ENCODE results near the gene STAG1.
A peak's percentile ranks its signal among the peaks of the same experiment; 100 is the strongest.

STAG1 gene

DNA sequence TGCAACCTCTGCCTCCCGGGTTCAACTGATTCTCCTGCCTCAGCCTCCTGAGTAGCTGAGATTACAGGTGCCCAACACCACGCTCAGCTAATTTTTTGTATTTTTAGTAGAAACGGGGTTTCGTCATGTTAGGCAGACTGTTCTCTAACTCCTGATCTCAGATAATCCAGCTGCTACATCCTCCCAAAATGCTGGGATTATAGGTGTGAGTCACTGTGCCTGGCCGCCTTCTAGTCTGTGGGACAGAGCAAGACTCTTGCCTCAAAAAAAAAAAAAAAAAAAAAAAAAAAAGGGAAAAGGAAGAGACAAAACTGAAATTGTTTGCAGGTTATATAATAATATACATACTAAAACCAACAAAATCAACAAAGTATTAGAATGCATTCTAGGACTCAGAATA is 286.9 kb downstream of the STAG1 start:
- no peak overlapping the region for H3K4me3 ChIP-seq (ENCODE audit: low read depth, low read length)
- no peak for DNase-seq (ENCODE audit: low read depth)

DNA sequence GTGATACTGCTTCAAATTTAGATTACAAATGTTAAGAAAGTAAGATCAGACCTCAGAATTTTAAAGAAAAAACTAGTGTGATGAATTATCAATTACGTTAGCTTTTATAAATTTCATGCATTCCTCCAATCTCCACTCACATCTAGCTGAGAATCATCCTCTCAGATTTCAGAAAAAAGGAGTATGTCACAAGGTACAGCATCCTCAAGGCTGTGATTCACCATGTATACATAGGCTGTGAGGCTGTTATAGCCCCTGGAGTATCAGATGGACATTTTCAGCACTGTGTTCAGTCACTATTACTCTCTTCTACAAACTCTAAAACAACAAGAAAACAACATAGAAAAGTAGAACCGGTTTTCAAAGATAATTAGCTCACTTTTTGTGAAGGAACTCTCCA is 287.7 kb downstream of the STAG1 start:
- peak; percentile 26 for DNase-seq (ENCODE audit: low read depth)
- H3K4me3 ChIP-seq (ENCODE audit: low read depth, low read length): no peak overlapping the region

DNA sequence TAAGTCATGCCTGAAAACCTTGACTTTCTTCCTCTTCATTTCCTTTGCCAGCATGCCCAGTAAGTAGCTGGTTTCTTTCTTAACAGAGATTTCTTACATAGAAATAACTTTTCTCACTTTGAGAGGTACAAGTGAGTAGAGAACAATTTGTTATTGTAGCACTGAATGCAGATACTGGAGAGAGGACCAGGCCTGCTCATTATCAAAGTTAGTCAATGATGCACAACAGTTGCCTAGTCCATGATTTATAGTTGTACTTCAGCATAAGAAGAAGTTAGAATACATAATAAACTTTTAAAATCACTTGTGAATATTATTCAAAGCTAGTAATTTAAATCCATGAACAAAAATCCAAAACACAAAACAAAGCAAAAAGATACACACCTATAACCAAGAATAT is 289.0 kb downstream of the STAG1 start:
- H3K4me3 ChIP-seq (ENCODE audit: low read depth, low read length): no peak overlapping the region
- no peak for DNase-seq (ENCODE audit: low read depth)

- no peak for DNase-seq (ENCODE audit: low read depth)
- no peak overlapping the region for H3K4me3 ChIP-seq (ENCODE audit: low read depth, low read length)
Measured at GRCh38 chr3:136457793-136458192, 294.4 kb downstream of the STAG1 start.

DNA sequence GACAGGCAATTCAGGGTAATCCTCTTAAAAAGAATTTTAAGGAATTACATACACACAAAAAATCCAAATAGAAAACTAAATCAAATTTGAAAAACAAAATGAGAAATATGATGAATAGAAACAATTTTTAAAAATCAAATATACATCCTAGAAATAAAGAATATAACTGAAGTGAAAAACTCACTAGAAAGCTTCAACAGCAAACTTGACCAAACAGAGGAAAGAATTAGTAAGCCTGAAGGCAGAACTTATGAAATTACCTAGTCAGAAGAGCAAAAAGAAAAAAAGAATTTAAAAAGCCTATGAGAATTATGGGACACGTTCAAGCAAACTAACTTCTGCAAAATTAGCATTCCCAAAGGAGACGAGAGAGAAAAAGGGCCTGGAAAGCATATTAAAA is 296.0 kb downstream of the STAG1 start:
- no peak for DNase-seq (ENCODE audit: low read depth)

GRCh38 chr3:136444581-136444980 is 307.6 kb downstream of the STAG1 start:
- no peak overlapping the region for H3K4me3 ChIP-seq (ENCODE audit: low read depth, low read length)
- no peak for DNase-seq (ENCODE audit: low read depth)

More for the DNA sequence above, 296.0 kb downstream of the STAG1 start:
- no peak overlapping the region for H3K4me3 ChIP-seq (ENCODE audit: low read depth, low read length)

DNA sequence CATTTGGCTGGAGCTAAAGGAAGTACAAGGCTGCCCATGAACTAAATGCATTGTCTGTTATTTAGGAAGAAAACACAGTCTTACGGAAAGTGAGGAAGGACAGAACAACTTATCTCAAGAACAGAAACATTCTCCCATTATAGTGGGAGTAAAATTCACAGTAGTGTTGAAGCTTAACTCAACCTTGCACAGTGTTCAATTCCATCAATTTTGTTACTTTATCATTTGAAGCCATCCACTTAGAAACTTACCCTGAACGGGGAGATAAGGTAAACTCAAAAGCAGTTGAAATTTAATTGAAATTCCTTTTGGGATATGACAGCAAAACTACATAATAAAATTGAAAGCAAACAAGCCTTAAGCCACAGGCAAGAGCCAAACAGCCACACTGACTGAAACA is 315.1 kb downstream of the STAG1 start:
- H3K4me3 ChIP-seq (ENCODE audit: low read depth, low read length): no peak overlapping the region
- no peak for DNase-seq (ENCODE audit: low read depth)

GRCh38 chr3:136434429-136434828 is 317.7 kb downstream of the STAG1 start:
- no peak for DNase-seq (ENCODE audit: low read depth)
- H3K4me3 ChIP-seq (ENCODE audit: low read depth, low read length): no peak overlapping the region

GRCh38 chr3:136432685-136433084 is 319.5 kb downstream of the STAG1 start:
- no peak overlapping the region for H3K4me3 ChIP-seq (ENCODE audit: low read depth, low read length)
- no peak for DNase-seq (ENCODE audit: low read depth)

DNA sequence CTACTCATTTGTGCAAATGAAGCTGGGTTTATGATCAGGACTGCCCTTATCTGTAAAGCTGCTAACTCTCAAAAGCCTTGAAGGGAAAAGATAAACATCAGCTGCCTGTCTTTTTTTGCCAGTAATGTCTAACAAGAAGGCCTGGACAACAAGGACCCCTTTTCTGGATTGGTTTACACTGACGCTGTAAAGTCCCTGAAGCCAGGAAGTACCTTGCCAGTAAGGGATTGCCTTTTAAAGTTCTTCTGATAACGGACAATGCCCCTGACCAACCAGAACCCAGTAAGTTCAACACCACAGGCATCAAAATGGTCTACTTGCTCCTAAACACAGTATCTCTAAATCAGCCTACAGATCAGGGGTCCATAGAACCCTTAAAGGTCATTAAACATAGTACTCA is 324.0 kb downstream of the STAG1 start:
- DNase-seq (ENCODE audit: low read depth): no peak
- H3K4me3 ChIP-seq (ENCODE audit: low read depth, low read length): no peak overlapping the region

- no peak overlapping the region for H3K4me3 ChIP-seq (ENCODE audit: low read depth, low read length)
- no peak for DNase-seq (ENCODE audit: low read depth)
Measured at GRCh38 chr3:136427236-136427635, 324.9 kb downstream of the STAG1 start.

- no peak overlapping the region for H3K4me3 ChIP-seq (ENCODE audit: low read depth, low read length)
- DNase-seq (ENCODE audit: low read depth): no peak
Measured at GRCh38 chr3:136414476-136414875, 337.7 kb downstream of the STAG1 start.

DNA sequence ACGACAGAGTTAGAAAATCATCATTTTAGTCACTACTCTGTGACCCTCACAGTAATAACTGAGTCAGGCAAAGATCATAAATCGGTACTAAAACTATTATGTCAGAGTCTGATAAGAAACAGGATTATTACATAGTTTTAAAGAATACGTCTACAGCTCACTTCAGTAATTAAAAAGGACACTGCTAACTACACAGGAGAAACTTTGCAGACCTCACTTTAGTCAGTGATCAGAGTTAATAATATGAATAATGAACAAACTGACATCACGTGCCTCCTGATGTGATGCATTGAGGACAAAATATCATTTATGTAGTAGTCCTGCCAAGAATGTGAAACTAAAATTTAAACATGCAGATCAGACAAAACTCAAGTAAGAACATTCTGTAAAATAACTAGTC is 339.9 kb downstream of the STAG1 start:
- no peak overlapping the region for H3K4me3 ChIP-seq (ENCODE audit: low read depth, low read length)
- no peak for DNase-seq (ENCODE audit: low read depth)

DNA sequence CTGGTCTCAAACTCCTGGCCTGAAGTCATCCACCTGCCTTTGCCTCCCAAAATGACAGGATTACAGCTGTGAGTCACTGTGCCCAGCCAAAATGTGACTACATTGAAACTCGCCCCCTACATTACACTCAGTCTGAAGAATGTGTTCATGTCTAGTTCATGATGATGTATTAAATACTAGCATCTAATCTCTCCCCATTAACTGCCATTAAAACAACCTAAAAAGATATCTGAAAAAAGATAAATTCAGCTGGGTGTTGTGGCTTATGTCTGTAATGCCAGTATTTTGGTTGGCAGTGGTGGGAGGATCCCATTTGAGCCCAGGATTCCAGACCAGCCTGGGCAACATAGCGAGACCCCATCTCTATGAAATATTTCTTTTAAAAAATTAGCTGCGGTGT is 342.6 kb downstream of the STAG1 start:
- DNase-seq (ENCODE audit: low read depth): no peak

DNA sequence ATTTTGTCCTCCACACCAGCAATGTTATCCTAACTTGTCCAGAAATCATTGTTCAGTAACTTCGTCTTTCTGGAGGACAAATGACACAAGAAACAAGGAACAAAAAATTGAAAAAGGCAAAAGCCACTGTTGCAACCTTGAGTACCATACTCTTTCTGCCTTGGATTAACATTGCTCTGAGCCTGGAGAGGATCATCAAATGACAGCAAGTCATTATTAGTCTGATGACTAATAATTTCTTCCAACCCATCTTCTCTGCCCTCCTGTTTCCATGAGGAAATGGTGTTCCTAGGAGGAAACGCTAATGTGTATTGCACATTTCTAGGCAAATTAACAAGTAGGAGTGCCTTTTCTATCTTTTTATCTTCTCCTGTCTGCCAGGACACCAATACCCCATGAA is 348.1 kb downstream of the STAG1 start:
- no peak for DNase-seq (ENCODE audit: low read depth)
- no peak overlapping the region for H3K4me3 ChIP-seq (ENCODE audit: low read depth, low read length)

More for the DNA sequence above, 342.6 kb downstream of the STAG1 start:
- no peak overlapping the region for H3K4me3 ChIP-seq (ENCODE audit: low read depth, low read length)

DNA sequence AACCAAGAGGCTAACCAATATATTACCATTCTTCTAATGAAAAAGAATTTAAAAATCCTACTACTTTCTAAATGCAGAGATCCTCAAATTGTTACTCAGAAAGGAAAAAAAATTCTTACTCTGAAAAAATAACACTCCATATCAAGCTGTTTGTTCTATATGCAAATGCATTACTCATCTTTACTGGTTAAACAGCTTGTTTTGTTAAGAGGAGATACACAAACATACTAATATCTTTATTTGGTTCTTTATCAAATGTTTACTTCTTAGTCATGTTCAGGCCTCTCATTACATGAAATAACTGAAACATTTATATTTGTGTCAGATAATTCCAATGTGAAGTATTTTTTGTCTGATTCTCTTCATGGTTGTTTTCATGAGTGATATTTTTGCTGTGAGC is 355.3 kb downstream of the STAG1 start:
- no peak for DNase-seq (ENCODE audit: low read depth)
- no peak overlapping the region for H3K4me3 ChIP-seq (ENCODE audit: low read depth, low read length)

GRCh38 chr3:136390574-136390973 is 361.6 kb downstream of the STAG1 start:
- DNase-seq (ENCODE audit: low read depth): no peak
- no peak overlapping the region for H3K4me3 ChIP-seq (ENCODE audit: low read depth, low read length)

- no peak overlapping the region for H3K4me3 ChIP-seq (ENCODE audit: low read depth, low read length)
- DNase-seq (ENCODE audit: low read depth): no peak
Measured at GRCh38 chr3:136387031-136387430, 365.1 kb downstream of the STAG1 start.

- H3K4me3 ChIP-seq (ENCODE audit: low read depth, low read length): no peak overlapping the region
- DNase-seq (ENCODE audit: low read depth): no peak
Measured at GRCh38 chr3:136385457-136385856, 366.7 kb downstream of the STAG1 start.

DNA sequence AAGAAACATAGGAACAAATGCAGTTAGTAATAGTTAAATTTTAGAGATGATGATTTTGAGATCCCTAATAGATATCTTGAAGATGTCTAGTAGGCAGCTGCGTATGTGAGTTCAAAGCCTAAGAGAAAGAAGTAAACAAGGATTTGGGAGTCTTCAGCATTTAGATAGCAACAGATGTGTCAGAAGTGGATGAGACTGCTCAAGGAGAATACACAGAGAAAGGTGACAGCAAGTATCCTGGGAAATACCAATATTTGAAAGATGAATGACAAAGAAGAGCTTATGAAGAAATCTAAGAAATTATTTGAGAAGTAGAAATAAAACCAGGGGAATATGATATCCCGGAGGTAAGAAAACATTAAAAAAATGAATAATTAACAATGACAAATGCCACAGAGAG is 371.1 kb downstream of the STAG1 start:
- DNase-seq (ENCODE audit: low read depth): no peak
- H3K4me3 ChIP-seq (ENCODE audit: low read depth, low read length): no peak overlapping the region

DNA sequence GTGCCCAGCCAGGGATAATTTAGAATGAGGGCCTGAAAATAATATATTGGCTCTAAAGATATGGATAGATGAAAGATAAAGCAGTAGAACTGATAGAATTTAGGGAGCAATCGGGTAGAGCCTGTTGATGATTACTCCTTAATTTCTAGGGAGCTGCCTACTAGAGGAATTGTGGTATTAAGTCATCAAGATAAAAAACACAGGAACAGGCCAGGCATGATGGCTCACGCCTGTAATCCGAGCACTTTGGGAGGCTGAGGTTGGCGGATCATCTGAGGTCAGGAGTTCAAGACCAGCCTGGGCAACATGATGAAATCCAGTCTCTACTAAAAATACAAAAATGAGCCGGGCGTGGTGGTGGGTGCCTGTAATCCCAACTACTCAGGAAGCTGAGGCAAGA is 371.6 kb downstream of the STAG1 start:
- no peak overlapping the region for H3K4me3 ChIP-seq (ENCODE audit: low read depth, low read length)
- DNase-seq (ENCODE audit: low read depth): no peak

DNA sequence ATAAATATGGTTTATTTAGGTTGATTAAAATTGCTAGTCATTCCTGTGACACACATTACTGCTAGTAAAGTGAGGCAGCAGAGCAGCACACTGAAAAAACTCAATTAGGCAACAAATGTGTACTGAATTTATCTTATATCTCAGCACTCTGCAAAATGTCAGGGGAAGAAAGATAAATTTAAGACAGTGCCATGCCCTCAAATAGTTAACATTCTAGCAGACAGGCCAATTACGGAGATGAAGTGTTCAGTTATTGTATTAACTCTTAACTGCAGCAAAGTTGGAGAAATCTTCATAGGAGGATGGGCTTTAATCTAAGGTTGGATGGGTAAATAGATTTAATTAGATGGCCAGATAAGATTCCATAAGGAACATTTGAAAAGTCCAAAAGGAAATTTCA is 374.2 kb downstream of the STAG1 start:
- no peak overlapping the region for H3K4me3 ChIP-seq (ENCODE audit: low read depth, low read length)
- no peak for DNase-seq (ENCODE audit: low read depth)

All from skeletal muscle cell (primary cell).